CD14-positive monocyte (primary cell): Measurements from ENCODE around the gene PCCB. TPM values are rescaled to one million over a fixed set of nuclear protein-coding genes. Genes with fewer than 3 reads are reported as not detected.

Experiments used
- DNase-seq, 3 donors: peaks; one replicate each; pipeline ENCODE4 v3.0.0-alpha.2; 2011 to 2022
- H2AFZ ChIP-seq: 2 replicates; pipeline ENCODE4 v1.6.0; 2012; ENCODE audit warnings: mild to moderate bottlenecking, low read depth, low read length, inconsistent platforms; ENCODE audit not compliant: insufficient read depth, poor library complexity, severe bottlenecking
- H3K27ac ChIP-seq, 2 donors: 1 replicate in 1 of 2; 2 replicates in 1 of 2; pipeline ENCODE4 v1.5.1; 2012 to 2013; ENCODE audit warnings: low read length in 2 of 2, control low read depth in 1 of 2, inconsistent platforms in 1 of 2, low read depth in 1 of 2, mild to moderate bottlenecking in 1 of 2
- H3K27me3 ChIP-seq, 2 donors: one replicate each; pipeline versions ENCODE4 v1.6.0 to v1.6.1; 2011 to 2013; ENCODE audit warnings: low read length in 2 of 2; ENCODE audit not compliant: control insufficient read depth in 2 of 2, insufficient read depth in 2 of 2
- H3K36me3 ChIP-seq, 2 donors: replicated peaks in 1 of 2; 1 replicate in 1 of 2; 2 replicates in 1 of 2; pipeline versions ENCODE4 v1.5.1 to v1.6.1; 2012 to 2013; ENCODE audit warnings: low read length in 2 of 2, control low read depth in 1 of 2, inconsistent platforms in 1 of 2, mild to moderate bottlenecking in 1 of 2; ENCODE audit not compliant: insufficient read depth in 2 of 2, control insufficient read depth in 1 of 2
- H3K4me1 ChIP-seq, 2 donors: 1 replicate in 1 of 2; 2 replicates in 1 of 2; pipeline versions ENCODE4 v1.5.1 to v1.6.1; 2012 to 2013; ENCODE audit warnings: low read length in 2 of 2, control low read depth in 1 of 2, inconsistent platforms in 1 of 2, mild to moderate bottlenecking in 1 of 2, moderate library complexity in 1 of 2; ENCODE audit not compliant: insufficient read depth in 2 of 2, control insufficient read depth in 1 of 2
- H3K4me2 ChIP-seq: replicated peaks from 2 replicates; pipeline ENCODE3; 2012; ENCODE audit warnings: low read length, moderate library complexity, mild to moderate bottlenecking; ENCODE audit not compliant: poor library complexity, severe bottlenecking; ENCODE audit errors: extremely low read depth
- H3K4me3 ChIP-seq, 3 experiments: fragments of 200-600 bp in 1 of 3; sonication (generic) in 1 of 3; replicated peaks in 1 of 3; 1 replicate in 2 of 3; 2 replicates in 1 of 3; pipeline ENCODE4 v1.5.1; 2011 to 2013; ENCODE audit warnings: low read length in 3 of 3, mild to moderate bottlenecking in 3 of 3, control low read depth in 2 of 3, low read depth in 2 of 3, inconsistent platforms in 1 of 3, moderate library complexity in 1 of 3
- H3K79me2 ChIP-seq: 2 replicates; pipeline ENCODE4 v1.6.0; 2012; ENCODE audit warnings: mild to moderate bottlenecking, control low read depth, inconsistent platforms, low read length, moderate library complexity; ENCODE audit not compliant: insufficient read depth
- H3K9ac ChIP-seq: 2 replicates; pipeline ENCODE4 v1.6.0; 2017; ENCODE audit warnings: low read length, mild to moderate bottlenecking; ENCODE audit not compliant: insufficient read depth, poor library complexity, severe bottlenecking
- H3K9me3 ChIP-seq, 2 donors: replicated peaks in 1 of 2; 1 replicate in 1 of 2; 2 replicates in 1 of 2; pipeline versions ENCODE4 v1.5.1 to v1.6.1; 2012 to 2013; ENCODE audit warnings: low read length in 2 of 2, control low read depth in 1 of 2; ENCODE audit not compliant: control insufficient read depth in 1 of 2, insufficient read depth in 1 of 2
- H4K20me1 ChIP-seq: 2 replicates; pipeline ENCODE4 v1.6.0; 2012; ENCODE audit warnings: mild to moderate bottlenecking, low read length, control low read depth, moderate library complexity; ENCODE audit not compliant: insufficient read depth
- H3K27ac Mint-ChIP-seq, 7 donors: one replicate each; pipeline ENCODE4 v1.8.0; 2020; ENCODE audit warnings: mild to moderate bottlenecking in 7 of 7, mixed read lengths in 7 of 7, moderate library complexity in 6 of 7, inconsistent platforms in 2 of 7
- H3K27me3 Mint-ChIP-seq, 3 donors: one replicate each; pipeline ENCODE4 v1.8.0; 2021 to 2022; ENCODE audit warnings: low read depth in 3 of 3, mild to moderate bottlenecking in 3 of 3, mixed read lengths in 3 of 3, moderate library complexity in 3 of 3, inconsistent platforms in 1 of 3
- H3K36me3 Mint-ChIP-seq, 2 donors: one replicate each; pipeline ENCODE4 v1.8.0; 2020; ENCODE audit warnings: mixed read lengths in 2 of 2, inconsistent platforms in 1 of 2, mild to moderate bottlenecking in 1 of 2
- H3K4me1 Mint-ChIP-seq: one replicate; pipeline ENCODE4 v1.8.0; 2020; ENCODE audit warnings: mild to moderate bottlenecking, mixed read lengths
- H3K4me3 Mint-ChIP-seq, 2 donors: one replicate each; pipeline ENCODE4 v1.8.0; 2020; ENCODE audit warnings: mild to moderate bottlenecking in 2 of 2, mixed read lengths in 2 of 2, moderate library complexity in 1 of 2
- H3K9me3 Mint-ChIP-seq, 7 donors: one replicate each; pipeline ENCODE4 v1.8.0; 2020 to 2022; ENCODE audit warnings: mixed read lengths in 7 of 7, mild to moderate bottlenecking in 6 of 7, moderate library complexity in 6 of 7, inconsistent platforms in 2 of 7
- WGBS: methylation state at CpG from one replicate; pipeline ENCODE4 v1.1.5; 2013; ENCODE audit warnings: missing lambda C conversion rate; ENCODE audit not compliant: insufficient coverage; 5-methylcytosine and 5-hydroxymethylcytosine counted together
- intact Hi-C, 2 donors: fragments of 100-400 bp; cut with micrococcal nuclease; formaldehyde crosslinking; loops; one replicate each; pipeline versions ENCODE4 v1.15.0 to v1.15.1; 2023
- polyA plus RNA-seq, 3 donors: library from polyadenylated mRNA; depleted of rRNA in 1 of 3; unstranded in 2 of 3; stranded (reverse) in 1 of 3; fragments of 300-500 nt in 2 of 3; fragments of >200 nt in 1 of 3; fragmentation: Illumina TruSeq in 2 of 3; gene quantifications; 1 replicate in 2 of 3; 2 replicates in 1 of 3; pipeline ENCODE4 v1.2.3, GENCODE V29; 2012 to 2021
- TF ChIP-seq, protein P1 (sequence below): fragments of 200-600 bp; IDR thresholded peaks from one replicate; pipeline ENCODE4 v1.8.0; 2022; ENCODE audit warnings: antibody characterized with exemption, mild to moderate bottlenecking

Gene PCCB
- polyA plus RNA-seq, 3 donors = 13.1 to 41.7 (median 31.6) TPM

DNA sequence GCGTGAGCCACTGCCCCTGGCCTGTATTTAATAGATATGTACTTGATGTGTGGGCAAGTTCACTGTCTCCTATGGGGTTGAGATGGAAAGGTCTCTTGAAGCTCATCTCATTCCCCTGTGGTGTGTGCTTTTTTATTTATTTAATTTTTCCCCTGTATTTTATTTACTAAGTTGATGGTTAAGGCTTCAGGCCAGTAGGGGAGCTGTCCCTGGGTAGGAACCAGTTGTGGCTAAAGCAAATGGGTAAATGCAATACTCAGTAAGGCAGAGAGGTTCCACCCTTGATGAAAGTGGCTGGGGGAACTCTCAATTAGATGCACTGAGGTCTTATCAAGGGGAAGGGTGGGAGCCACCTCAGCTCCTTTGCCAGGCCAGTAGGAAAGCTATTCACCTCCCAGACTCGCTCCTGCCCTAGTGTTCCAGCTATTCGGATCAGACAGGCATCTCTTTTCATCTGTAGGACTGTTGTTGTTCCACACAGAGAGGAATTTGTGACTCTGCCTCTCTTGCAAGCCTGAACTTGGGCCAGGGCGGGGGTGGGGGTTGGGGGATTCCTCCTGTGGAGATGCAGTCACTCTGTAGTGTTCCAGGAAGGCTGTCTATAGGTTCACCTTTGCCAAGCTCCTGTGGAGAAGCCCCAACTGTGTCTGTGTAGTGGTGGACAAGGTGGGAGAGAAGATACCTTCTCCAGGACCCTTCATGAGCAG lies 26.1 kb downstream of the PCCB start:
- H3K4me3 Mint-ChIP-seq = no peak overlapping the region
- intact Hi-C loops = no loop called here
- no peak overlapping the region for H3K27ac ChIP-seq
- peaks cover 4% of the 10 kb centered on the region for H3K79me2 ChIP-seq
- H3K27ac Mint-ChIP-seq = peak overlapping the region in 1 of 7 donors; percentile 21
- H3K27me3 ChIP-seq = no peaks in the 10 kb centered on the region
- H3K9me3 ChIP-seq = peaks cover 12 to 14% of the 10 kb centered on the region in 2 donors
- H3K4me2 ChIP-seq = no peak overlapping the region
- no peaks in the 10 kb centered on the region for H3K27me3 Mint-ChIP-seq
- peaks cover 46 to 79% of the 10 kb centered on the region in 2 donors for H3K36me3 Mint-ChIP-seq
- TF ChIP-seq, protein P1, sequence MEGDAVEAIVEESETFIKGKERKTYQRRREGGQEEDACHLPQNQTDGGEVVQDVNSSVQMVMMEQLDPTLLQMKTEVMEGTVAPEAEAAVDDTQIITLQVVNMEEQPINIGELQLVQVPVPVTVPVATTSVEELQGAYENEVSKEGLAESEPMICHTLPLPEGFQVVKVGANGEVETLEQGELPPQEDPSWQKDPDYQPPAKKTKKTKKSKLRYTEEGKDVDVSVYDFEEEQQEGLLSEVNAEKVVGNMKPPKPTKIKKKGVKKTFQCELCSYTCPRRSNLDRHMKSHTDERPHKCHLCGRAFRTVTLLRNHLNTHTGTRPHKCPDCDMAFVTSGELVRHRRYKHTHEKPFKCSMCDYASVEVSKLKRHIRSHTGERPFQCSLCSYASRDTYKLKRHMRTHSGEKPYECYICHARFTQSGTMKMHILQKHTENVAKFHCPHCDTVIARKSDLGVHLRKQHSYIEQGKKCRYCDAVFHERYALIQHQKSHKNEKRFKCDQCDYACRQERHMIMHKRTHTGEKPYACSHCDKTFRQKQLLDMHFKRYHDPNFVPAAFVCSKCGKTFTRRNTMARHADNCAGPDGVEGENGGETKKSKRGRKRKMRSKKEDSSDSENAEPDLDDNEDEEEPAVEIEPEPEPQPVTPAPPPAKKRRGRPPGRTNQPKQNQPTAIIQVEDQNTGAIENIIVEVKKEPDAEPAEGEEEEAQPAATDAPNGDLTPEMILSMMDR = no peak
- H3K9me3 Mint-ChIP-seq = peaks cover 16 to 38% (median 28%) of the 10 kb centered on the region in 7 donors
- H3K4me1 Mint-ChIP-seq = no peaks in the 10 kb centered on the region
- H3K4me1 ChIP-seq = no peaks in the 10 kb centered on the region
- H3K9ac ChIP-seq = no peak overlapping the region
- H3K36me3 ChIP-seq = peaks cover 8 to 47% of the 10 kb centered on the region in 2 donors
- WGBS = 100% methylated on average over 1 of the region's 4 CpGs
- H3K4me3 ChIP-seq = no peak overlapping the region
- DNase-seq = no peak
- no peak overlapping the region for H2AFZ ChIP-seq
- H4K20me1 ChIP-seq = no peaks in the 10 kb centered on the region

DNA sequence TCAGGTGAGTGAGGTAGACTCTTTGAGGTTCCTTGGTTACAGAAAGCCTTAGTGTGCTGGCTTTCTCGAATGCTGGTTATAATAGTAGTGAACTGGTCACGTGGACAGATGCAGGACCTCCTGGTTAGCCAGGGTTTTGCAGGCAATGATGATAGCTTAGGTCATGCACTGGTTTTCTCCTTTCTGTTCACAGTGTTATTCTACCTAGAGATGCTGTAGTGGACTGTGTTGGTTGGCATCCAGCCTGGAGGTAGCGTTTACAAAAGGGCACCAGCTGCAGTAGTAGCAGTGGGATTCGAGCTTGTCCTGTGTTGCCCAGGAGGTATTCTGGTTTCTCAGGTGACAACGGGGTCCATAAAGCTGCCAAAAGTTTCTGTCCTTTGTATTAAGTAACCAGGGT lies 27.0 kb downstream of the PCCB start:
- Mint-ChIP-seq H3K9me3 (peaks cover 16 to 42% (median 29%) of the 10 kb centered on the region in 7 donors), H3K27ac (no peak overlapping the region), H3K4me3 (no peak overlapping the region), H3K4me1 (no peaks in the 10 kb centered on the region), H3K36me3 (peaks cover 47 to 80% of the 10 kb centered on the region in 2 donors), H3K27me3 (no peaks in the 10 kb centered on the region)
- no peak overlapping the region for H2AFZ ChIP-seq
- intact Hi-C loops = no loop called here
- H3K9me3 ChIP-seq = peaks cover 12 to 14% of the 10 kb centered on the region in 2 donors
- H3K4me1 ChIP-seq = no peaks in the 10 kb centered on the region
- H3K4me3 ChIP-seq = no peak overlapping the region
- H3K27ac ChIP-seq = no peak overlapping the region
- no peak for DNase-seq
- H4K20me1 ChIP-seq = no peaks in the 10 kb centered on the region
- no peak overlapping the region for H3K4me2 ChIP-seq
- 96% methylated on average over 3 of the region's 5 CpGs for WGBS
- H3K79me2 ChIP-seq = no peaks in the 10 kb centered on the region
- TF ChIP-seq, protein P1 = no peak
- H3K27me3 ChIP-seq = no peaks in the 10 kb centered on the region
- peaks cover 8 to 47% of the 10 kb centered on the region in 2 donors for H3K36me3 ChIP-seq
- H3K9ac ChIP-seq = no peak overlapping the region
